GM12878 (cell line): ENCODE measurements around the gene RAP1GDS1. TPM values are rescaled to one million over a fixed set of nuclear protein-coding genes. Genes with fewer than 3 reads are reported as not detected.

Source experiments
- ATAC-seq: fragments of 200-7000 bp; cut with Tn5 transposase; 3 replicates; pipeline ENCODE4 v1.9.1; 2020; ENCODE audit warnings: mild to moderate bottlenecking, moderate library complexity
- BruUV-seq: library from RNA; stranded (reverse); fragments of 400-500 nt; replicated peaks from 2 replicates; lab custom pipeline; 2021; lab: Mats Ljungman, UMichigan
- CTCF ChIA-PET: fragments of 300-600 bp; sonication (Branson Sonifier 250); formaldehyde crosslinking; extraction: SDS; loops from one replicate; lab custom pipeline; 2021; ENCODE audit warnings: inconsistent platforms; lab: Yijun Ruan, JAX
- POLR2A ChIA-PET: fragments of 350-600 bp; formaldehyde crosslinking; extraction: SDS; loops from one replicate; lab custom pipeline; 2021; ENCODE audit warnings: inconsistent platforms; lab: Charles Lee
- RAD21 ChIA-PET: fragments of 300-600 bp; sonication (Branson Sonifier 250); formaldehyde crosslinking; loops from one replicate; lab custom pipeline; 2023; ENCODE audit warnings: antibody characterized with exemption; ENCODE audit not compliant: unreplicated experiment; lab: Charles Lee
- SMC1A ChIA-PET: fragments of 300-600 bp; sonication (Branson Sonifier 250); formaldehyde crosslinking; loops from one replicate; lab custom pipeline; 2023; ENCODE audit not compliant: unreplicated experiment, uncharacterized antibody; lab: Charles Lee
- DNase-seq: peaks from one replicate; pipeline ENCODE4 v3.0.0-alpha.2; 2011; ENCODE audit warnings: low read depth, low spot score
- FAIRE-seq: peaks from 3 replicates; lab custom pipeline; 2011; peaks lifted over from hg19 to GRCh38; lab: Jason Lieb, UNC
- H2AFZ ChIP-seq: 2 replicates; pipeline ENCODE4 v1.6.0; 2011; ENCODE audit warnings: low read depth, low read length, control low read depth; ENCODE audit not compliant: control insufficient read depth
- H3K27ac ChIP-seq: 2 replicates; pipeline ENCODE4 v1.5.1; 2011; ENCODE audit warnings: control low read depth; ENCODE audit not compliant: control insufficient read depth, insufficient read depth
- H3K27me3 ChIP-seq, 2 experiments: replicated peaks in 1 of 2; 2 replicates each; pipeline versions ENCODE4 v1.6.0 to v1.6.1; 2011; ENCODE audit warnings: low read length in 1 of 2; ENCODE audit not compliant: control insufficient read depth in 2 of 2, insufficient read depth in 2 of 2
- H3K36me3 ChIP-seq, 2 experiments: 2 replicates each; pipeline ENCODE4 v1.5.1; 2011; ENCODE audit warnings: low read length in 1 of 2; ENCODE audit not compliant: control insufficient read depth in 2 of 2, insufficient read depth in 2 of 2
- H3K4me1 ChIP-seq: 2 replicates; pipeline ENCODE4 v1.6.1; 2011; ENCODE audit warnings: mild to moderate bottlenecking, low read length, moderate library complexity, mixed read lengths; ENCODE audit not compliant: control insufficient read depth, insufficient read depth
- H3K4me2 ChIP-seq: 2 replicates; pipeline ENCODE4 v1.6.0; 2011; ENCODE audit warnings: control low read depth; ENCODE audit not compliant: control insufficient read depth, insufficient read depth
- H3K4me3 ChIP-seq: fragments of 200-600 bp; sonication (generic); 2 replicates; pipeline ENCODE4 v1.5.1; 2016
- H3K79me2 ChIP-seq: 2 replicates; pipeline ENCODE4 v1.6.0; 2011; ENCODE audit warnings: low read length; ENCODE audit not compliant: control insufficient read depth, insufficient read depth
- H3K9ac ChIP-seq: 2 replicates; pipeline ENCODE4 v1.8.0; 2011; ENCODE audit warnings: low read length, control low read depth, mixed read lengths; ENCODE audit not compliant: control insufficient read depth, insufficient read depth
- H3K9me3 ChIP-seq: replicated peaks from 3 replicates; pipeline ENCODE4 v1.5.1; 2011; ENCODE audit warnings: mild to moderate bottlenecking, low read length; ENCODE audit not compliant: control insufficient read depth, insufficient read depth
- H4K20me1 ChIP-seq: 2 replicates; pipeline ENCODE4 v1.6.0; 2011; ENCODE audit not compliant: control insufficient read depth, insufficient read depth
- ASH2L ChIP-seq: fragments of 300-600, 200-600 bp; sonication (generic); IDR thresholded peaks from 2 replicates; pipeline ENCODE4 v1.6.1; 2017; ENCODE audit warnings: low read depth, mild to moderate bottlenecking, borderline replicate concordance
- BACH1 ChIP-seq: fragments of 450-650 bp; IDR thresholded peaks from 2 replicates; pipeline ENCODE4 v1.6.1; 2017; ENCODE audit warnings: mild to moderate bottlenecking, borderline replicate concordance
- CBFB ChIP-seq: IDR thresholded peaks from 2 replicates; pipeline ENCODE4 v1.6.1; 2016; ENCODE audit warnings: antibody characterized with exemption, low read depth
- DPF2 ChIP-seq: fragments of 450-650 bp; IDR thresholded peaks from 2 replicates; pipeline ENCODE4 v1.6.1; 2017; ENCODE audit warnings: mild to moderate bottlenecking
- MEF2A ChIP-seq: IDR thresholded peaks from 2 replicates; pipeline ENCODE4 v1.6.1; 2011; ENCODE audit warnings: low read depth, mild to moderate bottlenecking, low read length, moderate library complexity; ENCODE audit not compliant: insufficient read depth
- MYB ChIP-seq: fragments of 150-350 bp; IDR thresholded peaks from 2 replicates; pipeline ENCODE4 v1.6.1; 2014; ENCODE audit warnings: mild to moderate bottlenecking, low read depth, low read length, borderline replicate concordance
- NFXL1 ChIP-seq: fragments of 450-650 bp; IDR thresholded peaks from 2 replicates; pipeline ENCODE4 v1.6.1; 2017; ENCODE audit warnings: antibody characterized with exemption, mild to moderate bottlenecking, borderline replicate concordance
- POLR2AphosphoS2 ChIP-seq: IDR thresholded peaks from 2 replicates; pipeline ENCODE4 v1.6.1; 2011; ENCODE audit warnings: low read depth, mild to moderate bottlenecking, low read length, improper control_type of control experiment, moderate library complexity
- RFX5 ChIP-seq: IDR thresholded peaks from 2 replicates; pipeline ENCODE4 v1.6.1; 2011; ENCODE audit warnings: low read depth, low read length, improper control_type of control experiment
- SRF ChIP-seq, 2 experiments: IDR thresholded peaks; 2 replicates each; pipeline ENCODE4 v1.6.1; 2011; ENCODE audit warnings: low read depth in 2 of 2, low read length in 2 of 2, mild to moderate bottlenecking in 1 of 2, moderate library complexity in 1 of 2
- TARDBP ChIP-seq: IDR thresholded peaks from 2 replicates; pipeline ENCODE4 v1.6.1; 2016; ENCODE audit warnings: borderline replicate concordance
- TBL1XR1 ChIP-seq: IDR thresholded peaks from 2 replicates; pipeline ENCODE4 v1.6.1; 2012; ENCODE audit warnings: low read depth, low read length, improper control_type of control experiment
- ZNF622 ChIP-seq: fragments of 450-650 bp; IDR thresholded peaks from 2 replicates; pipeline ENCODE4 v1.6.1; 2017; ENCODE audit warnings: mild to moderate bottlenecking, inconsistent platforms
- ZSCAN29 ChIP-seq: fragments of 450-650 bp; IDR thresholded peaks from 2 replicates; pipeline ENCODE4 v1.6.1; 2017; ENCODE audit warnings: mild to moderate bottlenecking, moderate library complexity
- WGBS: methylation state at CpG from one replicate; pipeline ENCODE4 v1.1.6; 2016; ENCODE audit warnings: low lambda C conversion rate; ENCODE audit not compliant: insufficient replicate concordance, insufficient coverage; ENCODE audit errors: missing lambda C conversion rate; 5-methylcytosine and 5-hydroxymethylcytosine counted together
- in situ Hi-C: fragments of 300-500 bp; cut with MboI; formaldehyde crosslinking; loops from 9 replicates; pipeline ENCODE4 v1.14.3; 2018; ENCODE audit warnings: mixed read lengths
- intact Hi-C: fragments of 100-400 bp; cut with micrococcal nuclease; formaldehyde crosslinking; loops from one replicate; pipeline ENCODE4 v1.14.2; 2022; ENCODE audit not compliant: unreplicated experiment
- polyA plus RNA-seq, 11 experiments: library from polyadenylated mRNA; depleted of rRNA in 4 of 11; unstranded in 6 of 11; stranded (reverse) in 5 of 11; fragments of >200 nt; fragmentation: Nextera tagmentation in 4 of 11; fragmentation: Illumina TruSeq in 1 of 11; extraction: Ambion mirVana in 4 of 11; extraction: Trizol in 1 of 11; gene quantifications; 1 replicate in 1 of 11; 2 replicates in 10 of 11; pipeline versions ENCODE4 v1.2.1 to v1.2.3, GENCODE V29; 2011 to 2016; ENCODE audit warnings: inconsistent platforms in 2 of 11, missing spikeins in 2 of 11, low read depth in 1 of 11
- total RNA-seq, 4 experiments: library from RNA; depleted of rRNA in 3 of 4; stranded (reverse); fragments of >200 nt in 3 of 4; fragmentation: Illumina TruSeq in 1 of 4; extraction: Trizol in 1 of 4; gene quantifications; 2 replicates each; pipeline versions ENCODE4 v1.2.1 to v1.2.3, GENCODE V29; 2013 to 2021
- TF ChIP-seq, protein P1 (sequence below): fragments of 450-650 bp; IDR thresholded peaks from 2 replicates; pipeline ENCODE4 v1.6.1; 2017; ENCODE audit warnings: borderline replicate concordance
- TF ChIP-seq, protein P2 (sequence below): IDR thresholded peaks from 2 replicates; pipeline ENCODE4 v1.6.1; 2011; ENCODE audit warnings: low read depth, low read length, improper control_type of control experiment, borderline replicate concordance
- TF ChIP-seq, protein P3 (sequence below): fragments of 450-650 bp; formaldehyde crosslinking; IDR thresholded peaks from 2 replicates; pipeline ENCODE4 v1.5.0; 2022; ENCODE audit warnings: mild to moderate bottlenecking, missing genetic modification characterization

The RAP1GDS1 gene
- total and polyA plus RNA-seq, 10 of the 15 experiments (the other 5 are each of a cell fraction or from before 2014, with no cell fraction given) = 12.0 to 30.5 (median 20.7) TPM

DNA sequence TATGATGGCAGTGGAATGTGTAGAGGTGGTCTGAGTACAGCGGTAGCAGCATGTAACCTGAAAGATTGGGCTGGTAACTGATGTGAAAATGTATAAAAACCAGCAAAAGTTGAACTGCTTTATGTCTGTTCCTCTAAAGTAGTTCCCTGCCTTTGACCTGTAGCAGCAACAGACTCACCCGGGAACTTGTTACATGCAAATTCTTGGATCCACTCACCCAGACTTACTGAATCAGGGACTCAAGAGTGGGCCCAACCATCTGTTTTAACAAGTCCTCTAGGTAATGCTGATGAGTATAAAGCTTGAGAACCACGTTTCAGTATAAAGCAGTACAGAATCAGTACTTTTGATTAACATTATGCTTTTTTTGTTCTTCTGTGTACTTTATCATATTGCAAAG, 84.7 kb downstream of the RAP1GDS1 start:
- WGBS = 94% methylated on average over 3 of the region's 3 CpGs
- Histone ChIP-seq H3K27me3 (no peaks in the 10 kb centered on the region), H3K79me2 (no peaks in the 10 kb centered on the region), H2AFZ (no peak overlapping the region), H3K4me3 (no peak overlapping the region), H3K9me3 (no peaks in the 10 kb centered on the region), H3K4me1 (no peaks in the 10 kb centered on the region), H3K4me2 (no peak overlapping the region), H3K9ac (no peak overlapping the region), H3K27ac (no peak overlapping the region), H4K20me1 (no peaks in the 10 kb centered on the region), H3K36me3 (peaks cover 0 to 2% of the 10 kb centered on the region in 2 experiments; a peak in 2 of 4 replicates)
- no peak for FAIRE-seq
- ChIA-PET CTCF (no interaction called here), RAD21 (no interaction called here), SMC1A (interaction anchor here (0.7 kb wide), 1 partner anchor 12 kb away, joined by 3 read pairs; no protein-coding TSS in a partner anchor), POLR2A (no interaction called here)
- TF ChIP-seq NFXL1 (no peak), CBFB (no peak), POLR2AphosphoS2 (no peak), MEF2A (no peak), BACH1 (no peak), ASH2L (no peak), TBL1XR1 (no peak), ZSCAN29 (no peak), MYB (no peak), SRF (IDR thresholded peaks at IDR 0.05; ENCODE audit: low read depth in 2 of 2, low read length in 2 of 2) (no peak), TARDBP (no peak), RFX5 (no peak), DPF2 (no peak), ZNF622 (no peak)
- TF ChIP-seq, protein P1, sequence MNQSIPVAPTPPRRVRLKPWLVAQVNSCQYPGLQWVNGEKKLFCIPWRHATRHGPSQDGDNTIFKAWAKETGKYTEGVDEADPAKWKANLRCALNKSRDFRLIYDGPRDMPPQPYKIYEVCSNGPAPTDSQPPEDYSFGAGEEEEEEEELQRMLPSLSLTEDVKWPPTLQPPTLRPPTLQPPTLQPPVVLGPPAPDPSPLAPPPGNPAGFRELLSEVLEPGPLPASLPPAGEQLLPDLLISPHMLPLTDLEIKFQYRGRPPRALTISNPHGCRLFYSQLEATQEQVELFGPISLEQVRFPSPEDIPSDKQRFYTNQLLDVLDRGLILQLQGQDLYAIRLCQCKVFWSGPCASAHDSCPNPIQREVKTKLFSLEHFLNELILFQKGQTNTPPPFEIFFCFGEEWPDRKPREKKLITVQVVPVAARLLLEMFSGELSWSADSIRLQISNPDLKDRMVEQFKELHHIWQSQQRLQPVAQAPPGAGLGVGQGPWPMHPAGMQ = no peak
- TF ChIP-seq, protein P2, sequence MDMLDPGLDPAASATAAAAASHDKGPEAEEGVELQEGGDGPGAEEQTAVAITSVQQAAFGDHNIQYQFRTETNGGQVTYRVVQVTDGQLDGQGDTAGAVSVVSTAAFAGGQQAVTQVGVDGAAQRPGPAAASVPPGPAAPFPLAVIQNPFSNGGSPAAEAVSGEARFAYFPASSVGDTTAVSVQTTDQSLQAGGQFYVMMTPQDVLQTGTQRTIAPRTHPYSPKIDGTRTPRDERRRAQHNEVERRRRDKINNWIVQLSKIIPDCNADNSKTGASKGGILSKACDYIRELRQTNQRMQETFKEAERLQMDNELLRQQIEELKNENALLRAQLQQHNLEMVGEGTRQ = no peak
- TF ChIP-seq, protein P3, sequence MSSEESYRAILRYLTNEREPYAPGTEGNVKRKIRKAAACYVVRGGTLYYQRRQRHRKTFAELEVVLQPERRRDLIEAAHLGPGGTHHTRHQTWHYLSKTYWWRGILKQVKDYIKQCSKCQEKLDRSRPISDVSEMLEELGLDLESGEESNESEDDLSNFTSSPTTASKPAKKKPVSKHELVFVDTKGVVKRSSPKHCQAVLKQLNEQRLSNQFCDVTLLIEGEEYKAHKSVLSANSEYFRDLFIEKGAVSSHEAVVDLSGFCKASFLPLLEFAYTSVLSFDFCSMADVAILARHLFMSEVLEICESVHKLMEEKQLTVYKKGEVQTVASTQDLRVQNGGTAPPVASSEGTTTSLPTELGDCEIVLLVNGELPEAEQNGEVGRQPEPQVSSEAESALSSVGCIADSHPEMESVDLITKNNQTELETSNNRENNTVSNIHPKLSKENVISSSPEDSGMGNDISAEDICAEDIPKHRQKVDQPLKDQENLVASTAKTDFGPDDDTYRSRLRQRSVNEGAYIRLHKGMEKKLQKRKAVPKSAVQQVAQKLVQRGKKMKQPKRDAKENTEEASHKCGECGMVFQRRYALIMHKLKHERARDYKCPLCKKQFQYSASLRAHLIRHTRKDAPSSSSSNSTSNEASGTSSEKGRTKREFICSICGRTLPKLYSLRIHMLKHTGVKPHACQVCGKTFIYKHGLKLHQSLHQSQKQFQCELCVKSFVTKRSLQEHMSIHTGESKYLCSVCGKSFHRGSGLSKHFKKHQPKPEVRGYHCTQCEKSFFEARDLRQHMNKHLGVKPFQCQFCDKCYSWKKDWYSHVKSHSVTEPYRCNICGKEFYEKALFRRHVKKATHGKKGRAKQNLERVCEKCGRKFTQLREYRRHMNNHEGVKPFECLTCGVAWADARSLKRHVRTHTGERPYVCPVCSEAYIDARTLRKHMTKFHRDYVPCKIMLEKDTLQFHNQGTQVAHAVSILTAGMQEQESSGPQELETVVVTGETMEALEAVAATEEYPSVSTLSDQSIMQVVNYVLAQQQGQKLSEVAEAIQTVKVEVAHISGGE (CRISPR knock-in tag) = no peak
- in situ Hi-C loops (no loop called here), intact Hi-C loops (no loop called here)
- no peak for DNase-seq
- BruUV-seq = no TSS peak
- no peak for ATAC-seq
